Left forelimb (tissue), 1 donor: Measurements from ENCODE around the gene ATRAID.

ENCODE experiments used
- DNase-seq: peaks from one replicate; pipeline ENCODE4 v3.0.0-alpha.2; 2018; ENCODE audit warnings: low spot score

Gene ATRAID

GRCh38 chr2:27220091-27220490, 8.2 kb downstream of the ATRAID start:
- DNase-seq, result no peak

DNA sequence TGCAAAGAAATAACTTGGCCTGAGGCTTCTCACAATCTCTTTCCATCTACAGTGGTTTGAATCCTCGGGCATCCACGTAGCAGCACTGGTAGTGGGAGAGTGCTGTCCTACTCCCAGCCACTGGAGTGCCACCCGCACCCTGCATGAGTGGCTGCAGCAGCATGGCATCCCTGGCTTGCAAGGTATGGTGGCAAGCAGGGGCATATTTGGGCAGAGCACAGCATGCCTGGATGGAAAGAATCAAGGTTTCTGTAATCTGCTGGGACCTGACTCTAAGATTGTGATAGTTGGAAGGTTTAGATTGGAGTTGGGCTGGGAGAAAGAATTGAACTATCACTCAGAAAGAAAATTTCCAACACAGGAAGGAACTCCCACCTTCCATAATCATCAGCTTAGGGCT, 9.3 kb downstream of the ATRAID start:
- no peak for DNase-seq

DNA sequence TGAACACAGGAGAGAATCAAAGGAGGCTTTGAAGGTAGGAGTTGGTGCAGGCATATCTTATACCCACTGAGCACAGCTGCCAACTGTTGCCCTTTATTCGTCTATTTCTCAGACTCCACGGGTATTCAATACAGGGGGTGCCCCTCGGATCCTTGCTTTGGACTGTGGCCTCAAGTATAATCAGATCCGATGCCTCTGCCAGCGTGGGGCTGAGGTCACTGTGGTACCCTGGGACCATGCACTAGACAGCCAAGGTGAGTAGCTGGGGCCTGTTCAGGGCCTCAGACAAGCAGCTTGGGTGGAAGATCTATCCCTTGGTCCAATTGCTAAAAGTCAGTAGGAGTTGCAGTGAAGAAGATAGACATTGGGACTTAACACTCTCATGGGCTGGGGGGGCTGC, 10.6 kb downstream of the ATRAID start:
- DNase-seq, result no peak

DNA sequence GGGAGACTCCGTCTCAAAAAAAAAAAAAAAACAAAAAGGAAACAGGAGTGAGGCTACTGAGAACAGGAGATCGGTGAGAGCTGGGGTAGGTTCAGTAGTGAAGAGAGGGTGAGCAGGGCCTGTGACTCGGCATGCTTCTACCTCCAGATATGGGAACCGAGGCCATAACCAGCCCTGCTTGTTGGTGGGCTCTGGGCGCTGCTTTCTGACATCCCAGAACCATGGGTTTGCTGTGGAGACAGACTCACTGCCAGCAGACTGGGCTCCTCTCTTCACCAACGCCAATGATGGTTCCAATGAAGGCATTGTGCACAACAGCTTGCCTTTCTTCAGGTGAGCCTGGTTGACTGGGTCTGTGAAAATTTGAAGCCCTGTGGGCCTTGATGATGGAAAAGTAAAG, 11.6 kb downstream of the ATRAID start:
- no peak for DNase-seq

- no peak for DNase-seq
These were observed 13.7 kb downstream of the ATRAID start for GRCh38 chr2:27225526-27225925.

DNA sequence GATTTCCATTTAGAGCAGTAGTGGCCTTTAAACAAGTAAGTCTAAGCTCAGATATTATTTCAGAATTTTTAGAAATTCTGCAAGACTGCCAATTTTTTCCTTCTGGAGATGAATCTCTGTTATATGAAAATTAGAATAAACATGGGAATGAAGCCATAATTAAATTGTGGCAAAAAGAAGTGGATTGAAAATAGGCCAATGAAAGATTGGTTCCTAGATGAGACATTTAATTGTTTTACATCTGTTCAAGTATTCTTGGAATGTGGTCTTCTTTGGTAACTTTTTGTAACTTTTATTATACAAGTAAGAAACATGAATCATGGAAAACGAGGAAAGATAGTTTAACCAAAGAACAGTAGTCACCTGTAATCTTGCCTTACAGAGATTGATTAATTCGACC, 15.7 kb downstream of the ATRAID start:
- no peak for DNase-seq

DNA sequence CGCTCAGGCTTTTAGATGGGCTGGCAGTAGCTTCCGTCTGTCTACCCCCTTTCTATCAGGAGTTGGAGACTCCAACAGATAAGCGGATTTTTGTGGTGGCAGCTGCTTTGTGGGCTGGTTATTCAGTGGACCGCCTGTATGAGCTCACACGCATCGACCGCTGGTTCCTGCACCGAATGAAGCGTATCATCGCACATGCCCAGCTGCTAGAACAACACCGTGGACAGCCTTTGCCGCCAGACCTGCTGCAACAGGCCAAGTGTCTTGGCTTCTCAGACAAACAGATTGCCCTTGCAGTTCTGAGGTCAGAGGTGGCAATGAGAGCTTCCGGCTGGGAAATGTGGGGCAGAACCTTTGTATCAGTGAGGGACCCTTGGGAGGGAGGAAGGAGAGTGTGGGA, 20.1 kb downstream of the ATRAID start:
- no peak for DNase-seq

DNA sequence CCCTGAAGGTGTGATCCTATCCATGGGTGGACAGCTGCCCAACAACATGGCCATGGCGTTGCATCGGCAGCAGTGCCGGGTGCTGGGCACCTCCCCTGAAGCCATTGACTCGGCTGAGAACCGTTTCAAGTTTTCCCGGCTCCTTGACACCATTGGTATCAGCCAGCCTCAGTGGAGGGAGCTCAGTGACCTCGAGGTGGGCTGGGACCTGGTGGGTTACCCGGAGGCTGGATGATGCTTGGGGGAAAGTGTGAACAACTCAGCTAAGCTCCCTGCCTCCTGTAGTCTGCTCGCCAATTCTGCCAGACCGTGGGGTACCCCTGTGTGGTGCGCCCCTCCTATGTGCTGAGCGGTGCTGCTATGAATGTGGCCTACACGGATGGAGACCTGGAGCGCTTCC, 21.5 kb downstream of the ATRAID start:
- no peak for DNase-seq

- DNase-seq, result no peak
These were observed 24.3 kb downstream of the ATRAID start for GRCh38 chr2:27236136-27236535.

DNA sequence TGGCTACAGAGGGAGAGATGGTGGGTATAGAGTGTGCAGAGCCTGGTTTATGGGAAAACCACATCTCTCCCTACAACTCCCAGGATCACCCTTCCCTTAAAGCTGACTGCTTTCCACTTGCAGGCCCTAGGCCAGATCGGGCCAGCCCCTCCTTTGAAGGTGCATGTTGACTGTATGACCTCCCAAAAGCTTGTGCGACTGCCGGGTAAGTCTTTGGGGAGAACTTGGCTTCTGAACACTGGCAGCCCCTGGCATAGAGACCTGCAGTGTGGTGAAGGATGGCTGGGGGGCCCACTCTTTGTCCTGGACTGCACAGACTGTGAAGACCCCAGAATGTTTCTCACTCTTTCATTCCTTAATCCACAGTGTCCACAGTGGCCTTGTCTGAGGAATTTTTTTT, 24.8 kb downstream of the ATRAID start:
- no peak for DNase-seq

DNA sequence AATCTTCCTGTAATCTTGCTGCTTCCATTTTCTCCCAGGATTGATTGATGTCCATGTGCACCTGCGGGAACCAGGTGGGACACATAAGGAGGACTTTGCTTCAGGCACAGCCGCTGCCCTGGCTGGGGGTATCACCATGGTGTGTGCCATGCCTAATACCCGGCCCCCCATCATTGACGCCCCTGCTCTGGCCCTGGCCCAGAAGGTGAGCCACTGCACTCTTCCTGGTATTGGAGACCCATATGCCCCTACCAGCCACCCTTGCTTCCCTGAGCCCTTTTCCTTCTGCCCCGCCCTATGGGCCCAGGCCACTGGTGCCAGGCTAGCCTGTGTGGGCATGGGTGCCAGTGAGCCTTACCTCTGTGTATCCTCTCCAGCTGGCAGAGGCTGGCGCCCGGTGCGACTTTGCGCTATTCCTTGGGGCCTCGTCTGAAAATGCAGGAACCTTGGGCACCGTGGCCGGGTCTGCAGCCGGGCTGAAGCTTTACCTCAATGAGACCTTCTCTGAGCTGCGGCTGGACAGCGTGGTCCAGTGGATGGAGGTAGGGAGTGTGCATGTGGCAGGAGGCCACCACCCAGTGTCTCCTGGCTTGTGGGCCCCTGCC, 25.6 kb downstream of the ATRAID start:
- no peak for DNase-seq

- no peak for DNase-seq
These were observed 27.1 kb downstream of the ATRAID start for GRCh38 chr2:27238976-27239375.

DNA sequence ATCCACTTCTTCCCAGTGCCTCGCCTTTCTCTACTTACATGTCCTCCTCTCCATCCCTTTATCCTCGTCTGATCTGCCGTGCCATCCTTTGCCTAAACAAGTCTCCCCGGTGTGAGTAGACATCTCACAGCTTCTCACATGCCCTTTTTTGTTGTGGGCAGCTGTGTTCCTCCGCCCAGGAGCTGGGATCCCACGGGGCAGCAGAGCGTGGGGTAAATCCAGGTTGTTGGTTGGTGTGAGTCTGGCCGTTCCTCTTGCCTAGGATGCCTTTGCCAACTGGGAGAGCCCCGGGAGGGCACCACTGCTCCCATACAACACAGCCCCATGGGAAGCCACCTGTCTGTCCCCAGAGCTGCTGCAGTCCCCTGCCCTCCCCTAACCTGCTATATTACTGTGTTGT, 28.6 kb downstream of the ATRAID start:
- no peak for DNase-seq

- no peak for DNase-seq
These were observed 30.1 kb downstream of the ATRAID start for GRCh38 chr2:27241761-27242613.

DNA sequence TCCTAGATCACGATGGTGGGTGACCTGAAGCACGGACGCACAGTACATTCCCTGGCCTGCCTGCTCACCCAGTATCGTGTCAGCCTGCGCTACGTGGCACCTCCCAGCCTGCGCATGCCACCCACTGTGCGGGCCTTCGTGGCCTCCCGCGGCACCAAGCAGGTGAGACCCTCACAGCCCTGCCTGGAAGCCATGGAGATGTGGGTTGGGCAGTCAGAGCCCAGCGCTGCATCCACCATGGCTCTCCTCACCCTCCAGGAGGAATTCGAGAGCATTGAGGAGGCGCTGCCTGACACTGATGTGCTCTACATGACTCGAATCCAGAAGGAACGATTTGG, 30.7 kb downstream of the ATRAID start:
- DNase-seq, result no peak

DNA sequence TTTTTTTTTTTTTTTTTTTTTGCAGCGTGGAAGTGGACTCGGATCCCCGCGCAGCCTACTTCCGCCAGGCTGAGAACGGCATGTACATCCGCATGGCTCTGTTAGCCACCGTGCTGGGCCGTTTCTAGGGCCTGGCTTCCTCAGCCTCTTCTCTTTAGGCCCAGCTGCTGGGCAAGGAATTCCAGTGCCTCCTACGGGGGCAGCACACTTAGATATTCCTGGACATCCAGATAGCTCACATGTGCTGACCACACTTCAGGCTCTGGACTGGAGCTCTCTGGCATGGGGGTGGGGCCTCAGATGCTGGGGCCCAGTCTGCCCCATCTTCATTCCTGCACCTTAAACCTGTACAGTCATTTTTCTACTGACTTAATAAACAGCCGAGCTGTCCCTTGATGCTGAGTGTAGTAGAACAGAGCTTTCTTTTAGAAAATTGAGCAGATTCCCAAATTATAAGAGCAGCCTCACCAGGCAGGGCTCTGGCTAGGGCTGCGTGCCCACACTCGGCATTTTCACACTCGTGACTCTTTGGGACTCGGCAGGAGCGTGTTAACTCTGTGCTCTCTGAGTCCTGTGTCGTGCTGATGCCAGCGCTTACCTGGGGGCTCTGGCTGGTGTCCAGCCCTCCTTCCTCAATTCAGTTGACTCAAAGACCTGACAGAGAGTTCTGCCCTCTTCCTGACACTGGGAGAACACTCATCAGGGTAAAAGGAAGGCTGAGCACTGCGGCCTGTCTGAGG, 31.7 kb downstream of the ATRAID start:
- DNase-seq, result no peak

- no peak for DNase-seq
These were observed 33.3 kb downstream of the ATRAID start for GRCh38 chr2:27245116-27245515.

- DNase-seq, result no peak
These were observed 33.8 kb downstream of the ATRAID start for GRCh38 chr2:27245626-27246025.

DNA sequence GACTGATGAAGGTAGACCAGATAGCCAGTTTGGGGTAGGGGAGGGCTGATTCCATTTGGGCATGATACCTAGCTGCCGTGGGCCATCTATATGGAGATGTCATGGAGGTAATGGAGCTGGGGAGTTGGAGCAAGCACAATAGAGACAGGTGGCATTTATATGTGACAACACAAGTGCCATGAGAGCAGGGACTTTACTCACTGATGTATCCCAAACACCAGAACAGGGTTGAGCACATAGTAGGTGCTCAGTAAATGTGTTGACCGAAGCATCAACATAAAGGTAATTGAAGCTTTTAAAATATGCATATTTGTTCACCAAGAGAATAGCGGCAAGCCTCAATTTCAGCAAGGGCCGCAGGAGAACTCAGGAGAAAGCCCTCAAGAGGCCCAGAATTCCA, 36.1 kb downstream of the ATRAID start:
- no peak for DNase-seq

DNA sequence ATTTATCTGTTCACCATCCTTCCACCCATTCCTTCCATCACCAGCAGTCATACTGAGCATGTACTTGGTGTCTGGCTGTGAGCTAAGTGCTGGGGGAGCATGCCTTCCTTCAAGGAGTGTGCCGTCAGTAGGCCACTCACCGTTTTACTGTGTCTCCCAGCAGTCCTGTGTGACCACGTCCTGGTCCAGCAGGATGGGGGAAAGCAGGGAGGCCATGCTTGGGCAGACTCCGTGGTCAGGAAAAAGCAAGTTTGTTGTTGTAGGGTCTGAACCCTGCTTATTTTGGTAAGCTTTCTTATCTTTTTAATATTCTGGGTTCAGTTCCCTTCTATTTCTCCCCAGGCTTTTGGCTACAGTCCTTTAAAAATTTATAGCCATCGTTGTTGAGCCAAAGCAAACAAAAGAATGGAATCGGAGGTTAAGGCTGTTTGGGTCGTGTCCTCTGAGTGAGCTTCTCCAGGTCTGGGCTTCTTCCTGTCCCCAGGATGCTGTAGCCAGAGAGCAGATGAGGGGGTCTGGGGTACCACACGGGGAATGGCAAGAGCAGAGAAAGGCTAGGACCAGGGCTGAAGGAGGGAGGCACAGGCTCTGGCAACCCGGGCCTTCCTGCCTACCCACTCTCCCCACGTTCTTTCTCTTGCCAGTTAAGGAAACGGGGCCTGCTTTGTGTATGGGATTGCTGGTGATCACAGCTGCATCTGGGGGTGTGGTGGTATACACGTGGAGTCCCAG, 37.5 kb downstream of the ATRAID start:
- DNase-seq, result no peak

DNA sequence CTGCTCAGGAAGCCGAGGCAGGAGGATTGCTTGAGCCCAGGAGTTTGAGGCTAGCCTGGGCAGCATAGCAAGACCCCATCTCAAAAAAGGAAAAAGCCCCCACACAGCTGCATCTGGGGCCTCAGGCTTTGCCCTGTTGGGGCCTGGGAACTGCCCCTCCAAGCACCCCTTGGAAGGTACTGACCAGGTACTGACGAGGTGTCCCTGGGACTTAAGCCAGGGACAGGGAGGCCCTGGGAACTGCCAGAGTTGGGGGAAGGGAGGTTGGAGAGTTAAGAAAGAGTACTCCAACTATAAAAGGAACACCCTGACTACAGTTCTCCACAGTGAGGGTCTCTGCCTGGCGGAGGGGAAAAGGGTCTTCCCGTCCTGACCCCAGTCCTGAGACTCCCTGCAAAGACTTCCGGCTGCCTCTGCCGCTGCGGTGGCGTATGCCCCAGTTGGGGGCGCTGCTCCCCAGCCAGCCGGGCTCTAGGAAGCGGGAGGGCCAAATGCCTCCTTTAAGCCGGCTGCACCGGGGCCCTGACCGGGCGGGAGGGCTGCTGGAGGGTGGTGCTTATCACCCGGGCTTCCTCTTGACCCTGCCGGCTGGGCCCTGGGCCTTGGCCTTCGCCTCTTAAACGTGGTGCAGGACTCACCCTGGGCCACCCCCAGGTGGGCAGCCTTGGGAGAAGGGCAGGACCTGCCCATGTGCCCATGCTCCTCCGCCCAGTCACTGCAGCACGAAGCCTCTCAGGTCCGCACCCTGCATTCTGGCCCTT, 38.2 kb downstream of the ATRAID start:
- DNase-seq, result no peak
